Stomach (tissue), 4 donors: Measurements from ENCODE around the gene PLXNA2.

Source experiments
- POLR2A ChIP-seq, 4 donors: fragments of 450-650 bp; IDR thresholded peaks; one replicate each; pipeline ENCODE4 v1.6.1; 2016; ENCODE audit warnings: antibody characterized with exemption in 4 of 4, control low read depth in 2 of 4, mild to moderate bottlenecking in 1 of 4, moderate library complexity in 1 of 4
- TF ChIP-seq, protein P1 (sequence below), 7 experiments: fragments of 450-650 bp in 4 of 7; fragments of 200-600 bp in 3 of 7; sonication (generic) in 3 of 7; IDR thresholded peaks; one replicate each; pipeline ENCODE4 v1.5.1; 2016 to 2019; ENCODE audit warnings: antibody characterized with exemption in 7 of 7, control low read depth in 2 of 7, mild to moderate bottlenecking in 1 of 7

DNA sequence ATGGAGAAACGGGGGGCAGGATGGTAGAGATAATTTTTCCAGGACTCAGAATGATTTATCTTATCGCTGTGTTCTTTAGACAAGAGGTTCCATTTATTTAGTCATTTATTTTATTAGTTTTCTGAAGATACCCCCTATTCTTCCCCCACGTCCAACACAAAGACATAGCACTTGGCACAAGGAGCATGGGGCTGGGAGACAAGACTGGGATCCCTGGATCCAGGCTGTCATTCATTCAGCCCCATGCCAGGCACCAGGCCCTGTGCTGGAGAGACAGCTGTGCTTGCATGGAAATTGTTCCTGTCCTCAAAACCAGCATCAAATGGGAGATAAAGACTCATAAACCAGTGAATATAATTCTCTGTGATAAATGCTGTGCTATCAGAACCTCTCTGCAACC is 27.1 kb upstream of the PLXNA2 start:
- TF ChIP-seq POLR2A (IDR thresholded peaks at IDR 0.05) = no peak
- TF ChIP-seq, protein P1, sequence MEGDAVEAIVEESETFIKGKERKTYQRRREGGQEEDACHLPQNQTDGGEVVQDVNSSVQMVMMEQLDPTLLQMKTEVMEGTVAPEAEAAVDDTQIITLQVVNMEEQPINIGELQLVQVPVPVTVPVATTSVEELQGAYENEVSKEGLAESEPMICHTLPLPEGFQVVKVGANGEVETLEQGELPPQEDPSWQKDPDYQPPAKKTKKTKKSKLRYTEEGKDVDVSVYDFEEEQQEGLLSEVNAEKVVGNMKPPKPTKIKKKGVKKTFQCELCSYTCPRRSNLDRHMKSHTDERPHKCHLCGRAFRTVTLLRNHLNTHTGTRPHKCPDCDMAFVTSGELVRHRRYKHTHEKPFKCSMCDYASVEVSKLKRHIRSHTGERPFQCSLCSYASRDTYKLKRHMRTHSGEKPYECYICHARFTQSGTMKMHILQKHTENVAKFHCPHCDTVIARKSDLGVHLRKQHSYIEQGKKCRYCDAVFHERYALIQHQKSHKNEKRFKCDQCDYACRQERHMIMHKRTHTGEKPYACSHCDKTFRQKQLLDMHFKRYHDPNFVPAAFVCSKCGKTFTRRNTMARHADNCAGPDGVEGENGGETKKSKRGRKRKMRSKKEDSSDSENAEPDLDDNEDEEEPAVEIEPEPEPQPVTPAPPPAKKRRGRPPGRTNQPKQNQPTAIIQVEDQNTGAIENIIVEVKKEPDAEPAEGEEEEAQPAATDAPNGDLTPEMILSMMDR (IDR thresholded peaks at IDR 0.05) = no peak
